GM19099 (cell line): ENCODE data around the gene VAV3.

Experiments
- POLR2A ChIP-seq: IDR thresholded peaks from 3 replicates; pipeline ENCODE4 v1.6.1; 2011; ENCODE audit warnings: low read depth; ENCODE audit not compliant: insufficient read length; ENCODE audit errors: extremely low read depth

VAV3 gene, protein sequence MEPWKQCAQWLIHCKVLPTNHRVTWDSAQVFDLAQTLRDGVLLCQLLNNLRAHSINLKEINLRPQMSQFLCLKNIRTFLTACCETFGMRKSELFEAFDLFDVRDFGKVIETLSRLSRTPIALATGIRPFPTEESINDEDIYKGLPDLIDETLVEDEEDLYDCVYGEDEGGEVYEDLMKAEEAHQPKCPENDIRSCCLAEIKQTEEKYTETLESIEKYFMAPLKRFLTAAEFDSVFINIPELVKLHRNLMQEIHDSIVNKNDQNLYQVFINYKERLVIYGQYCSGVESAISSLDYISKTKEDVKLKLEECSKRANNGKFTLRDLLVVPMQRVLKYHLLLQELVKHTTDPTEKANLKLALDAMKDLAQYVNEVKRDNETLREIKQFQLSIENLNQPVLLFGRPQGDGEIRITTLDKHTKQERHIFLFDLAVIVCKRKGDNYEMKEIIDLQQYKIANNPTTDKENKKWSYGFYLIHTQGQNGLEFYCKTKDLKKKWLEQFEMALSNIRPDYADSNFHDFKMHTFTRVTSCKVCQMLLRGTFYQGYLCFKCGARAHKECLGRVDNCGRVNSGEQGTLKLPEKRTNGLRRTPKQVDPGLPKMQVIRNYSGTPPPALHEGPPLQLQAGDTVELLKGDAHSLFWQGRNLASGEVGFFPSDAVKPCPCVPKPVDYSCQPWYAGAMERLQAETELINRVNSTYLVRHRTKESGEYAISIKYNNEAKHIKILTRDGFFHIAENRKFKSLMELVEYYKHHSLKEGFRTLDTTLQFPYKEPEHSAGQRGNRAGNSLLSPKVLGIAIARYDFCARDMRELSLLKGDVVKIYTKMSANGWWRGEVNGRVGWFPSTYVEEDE

DNA sequence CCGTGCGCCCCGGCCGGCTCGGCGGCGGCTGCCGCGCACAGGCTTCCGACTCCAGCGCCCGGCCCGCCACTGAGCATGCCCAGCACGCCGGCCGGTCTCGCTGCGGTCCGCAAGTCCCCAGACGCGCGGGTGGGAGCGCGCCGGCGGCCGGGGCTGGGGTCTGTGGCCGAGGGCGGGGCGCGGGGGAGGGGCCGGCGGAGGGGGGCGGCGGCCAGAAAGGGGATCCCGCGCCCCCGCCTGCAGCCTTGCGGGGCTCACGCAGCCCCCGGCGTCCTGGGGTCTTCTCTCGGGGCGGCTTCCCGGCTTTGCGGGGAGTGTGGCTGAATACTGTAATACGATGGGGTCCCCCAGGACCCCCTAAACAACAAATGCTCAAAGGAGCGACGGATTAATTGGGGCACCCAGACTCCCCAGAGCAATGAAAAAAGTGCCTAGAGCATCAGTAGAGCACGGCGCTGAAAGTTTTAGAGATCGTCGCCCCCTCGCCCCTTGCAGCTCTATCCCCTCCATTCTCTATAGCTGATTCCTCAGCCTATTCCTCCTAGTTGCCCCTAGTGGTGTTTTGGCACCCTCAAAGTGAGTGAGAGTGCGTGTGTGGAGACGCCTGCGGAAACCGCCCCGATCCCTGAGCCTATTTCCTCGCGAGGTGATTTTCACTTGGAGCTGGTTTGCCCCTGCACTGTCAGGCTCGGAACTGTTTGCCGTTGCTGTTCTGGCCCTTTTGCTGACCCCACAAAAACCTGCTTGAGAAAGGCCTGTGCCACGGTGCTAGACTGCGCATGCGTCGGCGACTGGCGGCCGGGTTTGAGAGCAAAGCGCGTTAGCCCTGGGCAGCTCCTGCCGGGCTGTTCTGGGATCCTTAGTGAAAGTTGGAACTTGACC lies at the start of gene VAV3:
Gene VAV3, minus strand, starts transcription at position 71 of the 882 bp plus-strand sequence. CDS start 311 bp downstream, outside the sequence.
- TF ChIP-seq POLR2A: no peak

DNA sequence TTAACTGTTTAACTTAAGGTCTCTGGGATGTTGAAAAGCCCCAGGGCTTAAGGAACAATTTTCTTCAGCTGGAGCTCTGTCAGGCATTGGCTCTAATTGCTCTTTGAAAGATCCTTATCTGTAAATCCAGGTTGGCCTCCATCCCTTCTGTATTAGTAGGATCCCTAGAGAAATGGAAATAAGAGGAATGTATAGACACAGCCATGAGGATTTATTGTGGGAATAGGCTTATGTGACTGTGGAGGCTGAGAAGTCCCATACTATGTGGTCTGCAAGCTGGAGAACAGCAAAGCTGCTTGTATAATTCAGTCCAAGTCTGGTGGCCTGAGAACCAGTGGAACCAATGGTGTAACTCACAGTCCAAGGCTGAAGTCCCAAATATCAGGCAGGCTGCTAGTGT lies 47.6 kb upstream of the VAV3 start:
- TF ChIP-seq POLR2A: no peak

DNA sequence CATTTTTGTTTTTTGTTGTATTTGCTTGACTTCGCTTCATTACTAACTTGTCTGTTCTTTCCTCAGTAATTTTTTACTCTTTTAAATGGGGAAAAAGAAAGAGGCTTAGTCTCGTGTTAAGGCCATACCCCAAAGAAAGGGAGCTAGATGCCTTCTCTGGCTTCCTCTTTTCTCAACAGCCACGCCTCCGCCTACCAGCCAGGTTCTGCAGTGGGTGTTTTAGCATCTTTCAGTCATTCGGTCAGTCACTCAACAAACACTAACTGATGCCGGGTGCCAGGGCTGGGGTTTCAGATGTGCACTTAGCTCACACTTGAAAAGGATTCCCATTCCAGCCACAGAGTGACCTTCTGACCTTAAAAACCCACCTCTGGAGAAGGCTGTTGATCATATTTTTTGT lies 46.3 kb upstream of the VAV3 start:
- no peak for TF ChIP-seq POLR2A

DNA sequence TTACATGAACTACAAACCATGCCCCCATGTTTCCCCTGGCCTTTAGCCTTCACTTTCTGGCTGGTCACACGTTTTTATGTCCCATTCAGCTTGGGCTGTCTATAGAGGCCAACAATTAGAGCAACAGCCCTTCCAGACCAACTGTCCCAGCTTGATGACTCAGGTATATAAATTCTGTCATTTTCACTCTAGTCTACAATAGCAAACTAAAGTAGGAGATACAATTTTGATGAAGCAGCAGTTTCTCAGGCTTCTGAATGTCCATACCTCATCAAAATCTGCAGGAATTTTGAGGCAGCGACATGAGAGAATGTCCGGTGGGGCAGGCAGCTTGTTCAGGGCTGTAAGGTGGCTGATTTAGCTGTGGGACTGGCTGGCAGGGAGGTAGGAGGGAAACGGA lies 45.6 kb upstream of the VAV3 start:
- no peak for TF ChIP-seq POLR2A

DNA sequence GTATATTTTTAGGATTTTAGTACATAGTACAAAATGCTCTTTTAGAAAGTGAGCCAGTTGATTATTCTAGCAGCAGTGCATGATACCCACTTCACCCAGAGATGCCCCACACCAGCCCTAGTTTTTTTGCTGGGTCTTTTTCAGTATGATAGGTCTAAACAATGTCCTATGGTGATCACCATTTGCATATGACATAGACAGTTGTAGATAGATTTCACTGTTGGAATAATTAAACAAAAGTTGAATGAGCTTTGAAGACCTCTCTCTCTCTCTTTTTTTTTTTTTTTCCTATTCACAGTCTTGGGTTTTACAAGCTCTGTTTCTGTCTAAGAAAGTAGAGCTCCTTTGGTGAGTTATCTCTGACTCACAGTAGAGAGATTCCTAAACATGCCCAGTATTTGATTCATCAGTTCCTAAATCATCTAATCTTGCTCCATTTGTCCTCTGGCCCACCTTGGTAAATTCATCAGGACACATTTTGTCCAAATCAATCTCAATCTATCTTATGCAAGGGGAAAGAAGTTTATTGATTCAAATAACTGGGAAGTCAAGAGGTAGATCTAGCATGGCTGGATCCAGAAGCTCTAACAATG lies 44.7 kb upstream of the VAV3 start:
- no peak for TF ChIP-seq POLR2A

DNA sequence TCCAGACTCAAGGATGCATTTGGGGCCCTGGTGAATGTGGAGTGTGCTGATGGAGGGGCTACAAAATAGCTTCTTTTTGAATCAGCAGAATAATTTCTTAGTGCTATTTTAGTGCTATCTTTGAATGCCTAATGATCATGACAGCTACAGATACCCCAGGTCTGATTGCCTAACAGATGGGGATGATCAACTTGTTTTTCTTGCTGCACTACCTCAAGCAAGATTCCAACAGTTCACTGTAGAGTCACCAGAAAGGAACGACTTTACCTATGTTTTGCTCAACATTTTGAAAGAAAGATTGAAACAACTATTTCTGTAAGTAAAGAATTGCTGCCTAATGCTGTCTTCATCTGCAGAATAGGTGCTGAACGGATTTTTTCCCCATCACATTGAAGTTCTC lies 42.6 kb upstream of the VAV3 start:
- no peak for TF ChIP-seq POLR2A

DNA sequence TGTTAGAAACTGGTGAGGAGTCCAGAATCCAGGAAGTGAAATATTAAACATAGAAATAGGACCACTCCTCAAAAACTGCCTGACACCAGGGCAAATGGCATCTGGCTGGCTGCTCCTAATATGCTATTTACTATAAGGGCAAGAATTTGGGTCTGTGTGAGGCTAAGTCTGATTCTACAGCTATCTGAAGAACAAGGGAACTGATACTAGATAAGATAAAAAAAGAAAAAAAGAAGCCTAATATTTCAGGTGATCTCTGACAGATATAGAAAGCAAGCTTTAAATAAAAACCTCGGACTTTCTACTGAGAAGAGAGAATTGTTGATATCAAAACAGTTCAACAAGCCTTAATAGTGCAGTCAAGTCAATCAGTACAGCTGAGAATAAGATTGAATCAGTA lies 42.1 kb upstream of the VAV3 start:
- TF ChIP-seq POLR2A: no peak

DNA sequence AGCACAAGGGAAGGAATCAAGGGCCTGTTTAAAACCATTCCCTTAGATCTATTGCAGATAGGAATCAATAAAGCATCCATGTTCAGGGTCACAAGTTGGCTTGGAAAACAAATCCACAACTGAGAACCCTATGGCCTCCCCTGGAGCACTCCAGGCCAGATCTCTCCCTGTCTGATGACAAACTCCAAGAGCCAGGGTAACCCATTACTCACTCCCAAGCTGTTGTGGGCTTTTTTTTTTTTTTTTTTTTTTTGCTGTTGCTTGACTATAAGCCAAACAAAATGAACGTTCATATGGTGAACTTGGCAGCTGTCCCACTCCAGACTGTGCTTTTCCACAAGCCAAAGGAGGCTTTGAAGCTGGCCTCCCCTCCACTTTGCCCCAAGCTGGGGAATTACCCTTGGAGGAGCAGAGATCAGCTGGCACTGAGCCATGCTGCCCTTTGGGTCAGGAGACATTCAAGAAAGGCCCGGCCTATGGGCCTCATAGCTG lies 35.7 kb upstream of the VAV3 start:
- no peak for TF ChIP-seq POLR2A

DNA sequence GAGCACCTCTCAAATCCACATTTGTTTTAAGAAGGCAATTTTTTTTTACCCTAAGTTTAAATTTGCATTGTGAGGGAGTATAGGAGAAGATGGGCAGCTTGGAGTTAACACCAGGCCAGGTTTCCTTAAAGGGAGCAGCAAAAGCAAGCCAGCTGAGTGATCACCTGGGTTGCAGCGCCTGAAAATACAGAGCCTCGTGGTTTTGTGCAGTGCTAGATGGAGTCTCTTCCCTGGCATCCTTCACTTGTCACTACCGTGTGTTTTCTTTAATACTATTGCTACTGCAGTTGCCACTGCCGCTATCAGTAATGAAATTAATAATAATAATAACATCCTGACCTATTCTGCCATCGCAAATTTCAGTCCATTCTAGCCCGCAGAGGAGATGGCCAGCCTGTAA lies 35.2 kb upstream of the VAV3 start:
- no peak for TF ChIP-seq POLR2A

DNA sequence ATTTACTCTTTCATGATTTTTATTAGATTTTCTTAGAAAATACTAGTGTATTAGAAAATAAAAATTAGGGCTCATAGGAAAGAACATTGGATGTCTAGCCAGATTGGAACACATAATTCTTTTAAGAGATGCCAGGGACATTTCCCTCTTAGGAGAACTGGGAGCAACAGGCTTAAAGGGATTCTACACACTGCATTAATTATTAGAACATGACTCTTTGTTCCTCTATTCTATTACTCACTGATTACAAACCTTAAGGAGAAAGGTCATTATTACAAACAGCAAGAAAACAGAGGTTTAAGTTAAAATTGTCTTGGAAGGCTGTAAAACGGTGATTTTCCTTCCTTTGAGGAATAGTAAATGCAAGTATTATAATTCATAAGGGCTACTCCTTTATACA lies 32.9 kb upstream of the VAV3 start:
- TF ChIP-seq POLR2A: no peak

DNA sequence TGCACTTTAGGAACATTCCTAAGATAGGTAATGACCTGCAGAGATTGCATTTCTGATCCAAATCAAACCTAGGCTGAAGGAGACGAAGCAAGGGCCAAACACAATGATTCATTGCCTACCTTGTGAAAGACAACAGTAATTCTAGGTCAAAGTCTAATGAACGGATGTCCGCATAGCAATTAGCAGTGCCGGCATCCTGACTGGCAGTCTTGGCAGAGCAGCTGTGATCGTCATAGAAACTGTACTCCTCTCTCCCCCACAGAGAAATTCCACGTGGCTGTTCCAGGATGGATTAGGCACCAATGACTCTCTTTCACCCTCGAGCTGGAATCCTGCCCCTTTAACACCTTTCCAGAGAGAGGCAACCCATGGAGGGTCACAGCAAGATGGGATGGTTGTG lies 28.9 kb upstream of the VAV3 start:
- no peak for TF ChIP-seq POLR2A

DNA sequence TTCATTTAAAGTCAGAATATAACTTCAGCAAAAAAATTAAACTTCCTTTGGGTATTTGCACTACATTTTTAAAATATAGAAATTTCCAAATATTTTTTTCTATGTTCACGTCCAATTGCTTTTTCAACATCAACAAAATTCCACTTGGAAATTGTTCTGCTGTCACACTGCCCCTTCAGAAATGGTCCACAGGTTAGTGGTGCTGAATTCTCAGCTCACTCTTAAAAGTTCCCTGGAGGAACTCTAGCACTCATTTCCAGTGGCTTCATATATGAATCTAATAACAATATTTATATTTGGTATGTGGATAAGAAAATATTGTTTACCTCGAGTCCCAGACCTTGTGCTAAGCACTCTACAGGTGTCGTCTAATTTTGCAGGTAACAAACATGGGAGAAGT lies 27.4 kb upstream of the VAV3 start:
- no peak for TF ChIP-seq POLR2A

DNA sequence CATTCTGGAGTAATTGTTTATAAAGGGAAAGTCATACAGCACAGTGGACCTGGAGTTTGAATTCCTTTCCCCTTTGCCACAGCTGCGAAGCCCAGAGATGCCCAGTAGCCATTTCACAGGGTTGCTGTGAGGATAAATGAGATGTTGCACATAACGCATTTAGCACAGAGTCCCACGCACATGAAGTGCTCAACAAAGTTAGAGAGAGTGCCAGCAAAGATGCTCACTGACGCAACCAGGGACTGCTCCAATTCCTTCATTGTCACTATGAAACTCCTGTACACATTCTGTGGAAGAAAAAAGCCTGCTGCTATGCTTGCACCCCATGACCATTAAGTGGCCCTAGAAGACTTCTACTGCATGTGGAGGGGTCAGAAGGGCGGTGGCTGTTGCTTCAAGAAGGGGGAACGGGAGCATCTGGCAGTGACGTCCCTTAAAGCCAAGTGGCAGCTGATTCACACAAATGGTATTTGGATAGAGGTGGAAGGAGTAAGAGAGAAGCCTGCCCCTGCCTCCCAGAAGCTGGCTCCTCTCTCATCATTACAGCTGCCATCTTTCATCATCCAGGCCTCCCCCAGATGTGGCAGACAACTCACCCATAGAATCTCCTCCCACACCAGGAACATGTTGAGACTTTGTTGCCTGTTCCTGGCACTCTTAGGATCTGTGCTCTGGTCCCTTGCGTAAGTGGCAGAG lies 26.5 kb upstream of the VAV3 start:
- TF ChIP-seq POLR2A: no peak

DNA sequence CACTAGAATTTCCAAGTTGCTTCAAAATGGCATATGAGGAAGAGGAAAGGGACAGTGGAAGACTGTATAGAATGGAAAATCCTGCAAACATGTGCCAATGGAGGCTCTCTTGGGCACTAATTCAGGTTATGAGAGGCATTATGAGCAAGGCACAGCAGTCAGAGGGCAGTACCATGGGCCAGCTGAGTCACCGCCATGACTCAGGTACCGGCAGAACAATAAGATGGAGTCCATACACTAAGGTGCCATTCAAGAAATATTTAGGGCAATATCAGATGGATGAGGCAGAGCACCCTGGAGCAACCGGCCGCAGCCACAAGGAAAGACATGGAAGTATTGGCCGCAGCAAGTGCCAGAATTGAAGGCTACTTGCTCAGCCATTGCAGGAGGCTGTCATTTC lies 25.6 kb upstream of the VAV3 start:
- TF ChIP-seq POLR2A: no peak
